AG09319 (cell line): ENCODE measurements around the gene NCOR1.
"Not testable (repeated sequence)": the region's sequence is repeated elsewhere in the genome, so short reads cannot be mapped to it uniquely, and the experiment has no call there.

Experiments used
- DNase-seq: peaks from one replicate; pipeline ENCODE4 v3.0.0-alpha.2; 2010; ENCODE audit warnings: low read depth; ENCODE audit errors: extremely low read depth
- TF ChIP-seq, protein P1 (sequence below): IDR thresholded peaks from 2 replicates; pipeline ENCODE4 v1.5.1; 2011; ENCODE audit warnings: low read depth, mild to moderate bottlenecking, inconsistent platforms, low read length, moderate library complexity

Gene NCOR1

DNA sequence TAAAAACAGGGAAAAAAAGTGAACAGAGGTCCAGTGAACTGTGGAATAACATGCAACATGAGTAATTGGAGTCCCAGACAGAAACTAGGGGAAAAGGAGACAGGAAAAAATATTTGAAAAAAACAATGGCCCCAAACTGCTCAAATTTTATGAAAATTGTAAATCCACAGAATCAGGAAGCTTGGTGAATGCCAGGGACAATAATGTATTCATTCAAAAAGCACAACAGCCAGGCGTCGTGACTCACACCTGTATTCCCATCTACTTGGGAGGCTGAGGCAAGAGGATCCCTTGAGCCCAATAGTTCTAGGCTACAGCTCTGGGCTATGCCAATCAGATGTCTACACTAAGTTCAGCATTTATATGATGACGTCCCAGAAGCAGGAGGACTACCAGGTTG is 23.7 kb downstream of the NCOR1 start:
- DNase-seq, result no peak
- TF ChIP-seq, protein P1, sequence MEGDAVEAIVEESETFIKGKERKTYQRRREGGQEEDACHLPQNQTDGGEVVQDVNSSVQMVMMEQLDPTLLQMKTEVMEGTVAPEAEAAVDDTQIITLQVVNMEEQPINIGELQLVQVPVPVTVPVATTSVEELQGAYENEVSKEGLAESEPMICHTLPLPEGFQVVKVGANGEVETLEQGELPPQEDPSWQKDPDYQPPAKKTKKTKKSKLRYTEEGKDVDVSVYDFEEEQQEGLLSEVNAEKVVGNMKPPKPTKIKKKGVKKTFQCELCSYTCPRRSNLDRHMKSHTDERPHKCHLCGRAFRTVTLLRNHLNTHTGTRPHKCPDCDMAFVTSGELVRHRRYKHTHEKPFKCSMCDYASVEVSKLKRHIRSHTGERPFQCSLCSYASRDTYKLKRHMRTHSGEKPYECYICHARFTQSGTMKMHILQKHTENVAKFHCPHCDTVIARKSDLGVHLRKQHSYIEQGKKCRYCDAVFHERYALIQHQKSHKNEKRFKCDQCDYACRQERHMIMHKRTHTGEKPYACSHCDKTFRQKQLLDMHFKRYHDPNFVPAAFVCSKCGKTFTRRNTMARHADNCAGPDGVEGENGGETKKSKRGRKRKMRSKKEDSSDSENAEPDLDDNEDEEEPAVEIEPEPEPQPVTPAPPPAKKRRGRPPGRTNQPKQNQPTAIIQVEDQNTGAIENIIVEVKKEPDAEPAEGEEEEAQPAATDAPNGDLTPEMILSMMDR, result no peak

- TF ChIP-seq, protein P1, result no peak
- DNase-seq, result no peak
Measured at GRCh38 chr17:16190703-16191360, 24.5 kb downstream of the NCOR1 start.

- no peak for DNase-seq
- TF ChIP-seq, protein P1, result no peak
Measured at GRCh38 chr17:16189791-16190348, 25.5 kb downstream of the NCOR1 start.

GRCh38 chr17:16187642-16188041 is 27.7 kb downstream of the NCOR1 start:
- TF ChIP-seq, protein P1, result no peak
- no peak for DNase-seq

GRCh38 chr17:16181581-16181980 is 33.8 kb downstream of the NCOR1 start:
- no peak for DNase-seq
- TF ChIP-seq, protein P1, result no peak

DNA sequence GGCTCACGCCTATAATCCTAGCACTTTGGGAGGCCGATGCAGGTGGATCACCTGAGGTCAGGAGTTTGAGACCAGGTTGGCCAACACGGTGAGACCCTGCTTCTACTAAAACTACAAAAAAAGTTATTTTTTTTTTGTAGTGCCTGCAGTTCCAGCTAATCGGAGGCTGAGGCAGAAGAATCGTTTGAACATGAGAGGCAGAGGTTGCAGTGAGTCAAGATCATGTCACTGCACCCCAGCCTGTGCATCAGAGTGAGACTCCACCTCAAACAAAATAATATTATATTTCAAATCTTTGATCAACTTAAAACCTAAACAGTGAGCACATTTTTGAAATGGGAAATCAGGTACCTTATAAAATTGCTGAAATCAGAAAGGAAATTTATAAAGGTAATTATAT is 36.5 kb downstream of the NCOR1 start:
- TF ChIP-seq, protein P1, result no peak
- DNase-seq, result no peak

DNA sequence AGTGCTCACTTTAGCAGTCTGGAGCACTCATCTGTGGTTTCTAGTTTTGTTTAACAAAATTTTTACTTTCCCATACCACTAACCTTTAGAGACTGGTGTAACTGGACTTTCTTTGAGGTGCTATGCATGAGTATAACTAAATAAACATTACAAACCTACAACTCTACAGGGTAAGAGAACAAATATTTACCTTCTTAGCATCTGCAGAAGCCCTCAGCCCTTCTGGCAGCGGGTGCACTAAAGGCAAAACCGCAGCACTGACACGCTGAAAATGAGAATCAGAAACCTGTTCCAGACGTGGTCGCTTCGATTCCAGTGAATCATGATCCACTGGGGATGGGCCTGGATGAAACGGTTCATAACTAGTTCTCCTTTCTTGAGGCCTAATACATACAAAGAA is 43.7 kb downstream of the NCOR1 start:
- no peak for DNase-seq
- TF ChIP-seq, protein P1, result no peak

DNA sequence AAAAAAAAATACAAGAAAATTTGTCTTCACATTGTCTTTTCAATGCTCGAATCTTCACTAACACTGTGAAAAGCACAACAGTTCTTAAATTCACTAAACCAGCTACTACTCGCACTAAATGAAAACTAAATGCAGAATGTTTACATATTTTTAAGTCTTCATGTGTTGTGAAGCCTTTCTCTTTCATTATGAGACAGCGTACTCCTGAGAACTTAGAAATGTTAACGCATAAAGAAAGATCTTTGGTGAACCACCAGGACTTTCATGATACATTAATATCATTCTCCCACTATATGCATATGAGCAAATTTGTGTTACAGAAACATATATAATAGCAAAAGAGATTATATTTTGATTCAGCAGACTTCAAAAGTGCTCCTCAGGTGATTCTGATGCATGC is 48.6 kb downstream of the NCOR1 start:
- not testable (repeated sequence) for DNase-seq
